Measurements from ENCODE around the gene TJP1. TPM values are rescaled to one million over a fixed set of nuclear protein-coding genes. Genes with fewer than 3 reads are reported as not detected.

TJP1 gene
- total RNA-seq, 3 donors from 2014 or later (not counting 1 experiment from before 2014, with no cell fraction given) = not detected

DNA sequence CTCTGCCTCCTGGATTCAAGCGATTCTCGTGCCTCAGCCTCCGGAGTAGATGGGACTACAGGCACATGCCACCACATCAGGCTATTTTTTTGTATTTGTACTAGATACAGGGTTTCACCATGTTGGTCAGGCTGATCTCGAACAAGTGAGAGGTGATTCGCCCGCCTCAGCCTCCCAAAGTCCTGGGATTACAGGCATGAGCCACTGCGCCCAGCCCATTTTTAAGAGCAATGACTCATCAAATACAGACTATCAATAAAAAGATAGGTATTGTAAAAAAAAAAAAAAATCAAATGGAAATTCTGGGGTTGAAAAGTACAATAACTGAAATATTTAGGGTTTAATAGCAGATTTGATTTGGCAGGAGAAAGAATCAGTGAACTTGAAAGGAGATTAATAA, 129.0 kb downstream of the TJP1 start:
- Mint-ChIP-seq H3K27ac (no peak overlapping the region), H3K4me3 (no peak overlapping the region), H3K4me1 (no peaks in the 10 kb centered on the region), H3K9me3 (no peaks in the 10 kb centered on the region), H3K36me3 (no peaks in the 10 kb centered on the region), H3K27me3 (ENCODE audit: low read depth in 2 of 2) (peaks cover 8 to 29% of the 10 kb centered on the region in 2 donors)
- 88% methylated on average over 4 of the region's 7 CpGs for WGBS (ENCODE audit: insufficient coverage)
- no peak for DNase-seq
- intact Hi-C loops (cut with micrococcal nuclease) = no loop called here
- H3K36me3 ChIP-seq (ENCODE audit: control insufficient read depth, insufficient read depth, low read length) = no peaks in the 10 kb centered on the region
- no peaks in the 10 kb centered on the region for H3K9me3 ChIP-seq (ENCODE audit: control insufficient read depth, insufficient read depth, low read length)
- H3K27me3 ChIP-seq (ENCODE audit: control insufficient read depth, insufficient read depth, low read length) = no peaks in the 10 kb centered on the region
- no peaks in the 10 kb centered on the region for H3K4me1 ChIP-seq (ENCODE audit: control insufficient read depth, insufficient read depth, low read length)
- ATAC-seq = no peak
- no peak overlapping the region for H3K27ac ChIP-seq (ENCODE audit: low read length)
- TF ChIP-seq, protein P1, sequence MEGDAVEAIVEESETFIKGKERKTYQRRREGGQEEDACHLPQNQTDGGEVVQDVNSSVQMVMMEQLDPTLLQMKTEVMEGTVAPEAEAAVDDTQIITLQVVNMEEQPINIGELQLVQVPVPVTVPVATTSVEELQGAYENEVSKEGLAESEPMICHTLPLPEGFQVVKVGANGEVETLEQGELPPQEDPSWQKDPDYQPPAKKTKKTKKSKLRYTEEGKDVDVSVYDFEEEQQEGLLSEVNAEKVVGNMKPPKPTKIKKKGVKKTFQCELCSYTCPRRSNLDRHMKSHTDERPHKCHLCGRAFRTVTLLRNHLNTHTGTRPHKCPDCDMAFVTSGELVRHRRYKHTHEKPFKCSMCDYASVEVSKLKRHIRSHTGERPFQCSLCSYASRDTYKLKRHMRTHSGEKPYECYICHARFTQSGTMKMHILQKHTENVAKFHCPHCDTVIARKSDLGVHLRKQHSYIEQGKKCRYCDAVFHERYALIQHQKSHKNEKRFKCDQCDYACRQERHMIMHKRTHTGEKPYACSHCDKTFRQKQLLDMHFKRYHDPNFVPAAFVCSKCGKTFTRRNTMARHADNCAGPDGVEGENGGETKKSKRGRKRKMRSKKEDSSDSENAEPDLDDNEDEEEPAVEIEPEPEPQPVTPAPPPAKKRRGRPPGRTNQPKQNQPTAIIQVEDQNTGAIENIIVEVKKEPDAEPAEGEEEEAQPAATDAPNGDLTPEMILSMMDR (IDR thresholded peaks at IDR 0.05) = no peak
- no peak overlapping the region for H3K4me3 ChIP-seq (ENCODE audit: low read length)

DNA sequence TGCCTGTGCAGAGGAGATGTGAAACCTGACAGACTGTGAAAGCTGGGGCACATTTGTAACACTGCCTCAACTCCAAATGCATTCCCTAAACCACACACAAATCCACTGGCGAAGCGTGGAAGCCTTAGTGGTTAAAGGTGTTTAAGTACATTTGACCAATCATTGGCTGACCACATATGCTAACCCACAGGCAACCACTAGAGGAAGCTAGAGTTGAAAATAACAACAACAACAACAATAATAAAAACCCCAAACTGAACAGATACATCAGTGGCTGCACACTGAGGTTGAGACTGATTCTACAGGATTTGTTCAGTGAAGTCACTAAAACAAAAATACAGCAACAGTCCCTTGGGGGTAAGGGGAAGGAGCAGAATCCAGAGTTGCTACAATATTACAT, 129.7 kb downstream of the TJP1 start:
- Mint-ChIP-seq H3K36me3 (no peaks in the 10 kb centered on the region), H3K27ac (no peak overlapping the region), H3K27me3 (ENCODE audit: low read depth in 2 of 2) (peaks cover 8 to 28% of the 10 kb centered on the region in 2 donors), H3K4me1 (no peaks in the 10 kb centered on the region), H3K4me3 (no peak overlapping the region), H3K9me3 (no peaks in the 10 kb centered on the region)
- H3K27ac ChIP-seq (ENCODE audit: low read length) = no peak overlapping the region
- WGBS (ENCODE audit: insufficient coverage) = no CpG with 5 or more reads among the region's 2 CpGs
- H3K4me1 ChIP-seq (ENCODE audit: control insufficient read depth, insufficient read depth, low read length) = no peaks in the 10 kb centered on the region
- H3K4me3 ChIP-seq (ENCODE audit: low read length) = no peak overlapping the region
- intact Hi-C loops (cut with micrococcal nuclease) = no loop called here
- no peaks in the 10 kb centered on the region for H3K27me3 ChIP-seq (ENCODE audit: control insufficient read depth, insufficient read depth, low read length)
- H3K9me3 ChIP-seq (ENCODE audit: control insufficient read depth, insufficient read depth, low read length) = no peaks in the 10 kb centered on the region
- ATAC-seq (no peak), DNase-seq (no peak)
- TF ChIP-seq, protein P1 (IDR thresholded peaks at IDR 0.05) = no peak
- no peaks in the 10 kb centered on the region for H3K36me3 ChIP-seq (ENCODE audit: control insufficient read depth, insufficient read depth, low read length)

GRCh38 chr15:29690765-29691475, 131.3 kb downstream of the TJP1 start:
- Histone ChIP-seq H3K4me3 (ENCODE audit: low read length) (no peak overlapping the region), H3K27ac (ENCODE audit: low read length) (no peak overlapping the region), H3K27me3 (ENCODE audit: control insufficient read depth, insufficient read depth, low read length) (no peaks in the 10 kb centered on the region), H3K36me3 (ENCODE audit: control insufficient read depth, insufficient read depth, low read length) (no peaks in the 10 kb centered on the region), H3K9me3 (ENCODE audit: control insufficient read depth, insufficient read depth, low read length) (no peaks in the 10 kb centered on the region), H3K4me1 (ENCODE audit: control insufficient read depth, insufficient read depth, low read length) (no peaks in the 10 kb centered on the region)
- no peak overlapping the region for H3K27ac Mint-ChIP-seq
- ATAC-seq = no peak
- no peaks in the 10 kb centered on the region for H3K4me1 Mint-ChIP-seq
- H3K9me3 Mint-ChIP-seq = no peaks in the 10 kb centered on the region
- no peaks in the 10 kb centered on the region for H3K36me3 Mint-ChIP-seq
- no peak overlapping the region for H3K4me3 Mint-ChIP-seq
- DNase-seq = no peak
- intact Hi-C loops (cut with micrococcal nuclease) = no loop called here
- WGBS (ENCODE audit: insufficient coverage) = 77% methylated on average over 7 of the region's 7 CpGs
- peaks cover 8 to 28% of the 10 kb centered on the region in 2 donors for H3K27me3 Mint-ChIP-seq (ENCODE audit: low read depth in 2 of 2)
- TF ChIP-seq, protein P1 (IDR thresholded peaks at IDR 0.05) = no peak

Data from natural killer cell (primary cell).